Measurements from ENCODE around the gene NSD2. TPM values are rescaled to one million over a fixed set of nuclear protein-coding genes. Genes with fewer than 3 reads are reported as not detected.

Gene NSD2
- total RNA-seq, 1 experiment from 2014 or later: 77.4 TPM

GRCh38 chr4:1945124-1945895 lies 74.1 kb downstream of the NSD2 start:
- no peak for DNase-seq (ENCODE audit: low read depth)

DNA sequence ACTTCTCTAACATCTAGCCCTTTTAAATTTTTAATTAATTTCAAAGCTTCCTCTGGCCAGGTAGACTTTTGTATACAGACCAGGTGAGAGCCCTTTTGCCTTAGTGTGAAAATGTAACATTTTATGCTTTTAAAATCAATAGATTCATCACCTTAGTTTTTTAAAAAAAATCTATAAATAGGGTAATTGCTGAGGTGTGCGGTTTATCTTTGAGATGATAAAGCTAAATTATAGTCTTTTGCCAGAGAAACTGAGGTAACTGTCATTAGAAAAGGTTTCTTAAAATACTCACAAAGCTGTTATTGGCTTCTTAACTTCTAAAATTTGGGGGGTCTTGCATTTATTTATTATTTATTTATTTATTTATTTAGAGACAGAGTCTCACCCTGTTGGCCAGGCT lies 74.7 kb downstream of the NSD2 start:
- DNase-seq (ENCODE audit: low read depth): no peak

- no peak for DNase-seq (ENCODE audit: low read depth)
Observed at GRCh38 chr4:1948232-1948631, 77.0 kb downstream of the NSD2 start.

GRCh38 chr4:1948892-1949436 lies 77.8 kb downstream of the NSD2 start:
- no peak for DNase-seq (ENCODE audit: low read depth)

DNA sequence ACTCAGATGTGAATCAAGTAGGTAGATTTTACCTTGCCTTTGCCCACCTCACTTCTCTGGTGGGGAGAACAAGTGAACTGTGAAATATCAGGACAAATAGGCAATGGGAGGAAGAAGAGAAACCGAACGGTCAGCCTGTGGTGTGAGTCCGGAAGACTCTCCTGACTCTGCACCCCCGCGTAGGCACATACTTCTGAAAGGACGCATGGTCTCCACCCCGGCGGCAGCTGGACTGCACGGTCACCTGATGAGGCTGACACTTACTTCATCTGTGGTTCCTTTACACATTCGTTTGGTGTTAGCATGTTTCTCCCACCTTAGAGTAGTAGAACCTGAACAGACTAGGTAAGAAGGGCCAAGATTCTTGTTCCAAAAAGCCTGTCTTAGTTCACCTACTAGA lies 79.2 kb downstream of the NSD2 start:
- DNase-seq (ENCODE audit: low read depth): no peak

DNA sequence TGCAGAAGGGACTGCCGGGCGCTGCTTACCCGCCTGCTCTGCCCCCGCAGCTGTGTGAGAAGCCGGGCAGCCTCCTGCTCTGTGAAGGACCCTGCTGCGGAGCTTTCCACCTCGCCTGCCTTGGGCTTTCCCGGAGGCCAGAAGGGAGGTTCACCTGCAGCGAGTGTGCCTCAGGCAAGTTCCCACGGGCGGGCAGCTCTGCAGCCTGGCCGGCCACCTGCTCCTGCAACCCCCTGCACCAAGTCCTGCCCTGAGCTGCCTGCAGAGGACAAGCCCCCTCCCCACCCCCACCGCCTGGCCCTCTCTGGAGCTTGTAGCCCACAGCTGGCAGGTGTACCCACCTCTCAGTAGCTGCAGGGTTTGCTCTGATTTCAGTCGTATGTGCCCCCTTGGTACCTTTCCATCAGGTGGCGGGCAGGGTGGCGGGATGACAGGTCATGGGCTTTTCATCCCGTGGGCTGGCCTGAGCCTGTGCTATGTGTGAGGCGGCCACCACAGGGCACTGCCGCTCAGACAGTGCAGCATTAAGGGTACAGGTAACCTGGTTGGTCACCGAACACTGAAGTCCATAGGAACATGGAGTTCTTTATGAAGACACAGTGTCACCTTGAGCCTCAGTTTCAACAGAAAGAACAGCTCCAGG lies 81.0 kb downstream of the NSD2 start:
- DNase-seq (ENCODE audit: low read depth): no peak

DNA sequence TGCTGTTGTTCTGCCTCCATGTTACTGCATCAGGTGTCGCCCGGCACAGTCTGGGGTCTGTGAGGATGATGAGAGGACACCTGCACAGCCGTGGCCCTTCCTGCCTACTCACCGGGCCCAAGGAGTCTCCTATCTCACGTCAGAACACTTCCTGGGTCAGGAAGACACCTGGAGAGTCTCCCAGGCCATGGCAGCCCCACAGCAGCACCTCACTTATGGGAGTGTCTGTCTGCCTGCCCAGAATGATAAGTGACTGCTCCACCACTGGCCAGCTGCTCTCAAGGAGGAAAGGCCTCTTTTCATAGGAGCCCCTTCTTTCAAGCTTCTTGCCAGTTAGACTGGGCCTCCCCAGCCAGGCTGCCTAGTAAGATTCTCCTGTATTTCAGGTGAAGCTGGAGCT lies 81.5 kb downstream of the NSD2 start:
- DNase-seq (ENCODE audit: low read depth): no peak

DNA sequence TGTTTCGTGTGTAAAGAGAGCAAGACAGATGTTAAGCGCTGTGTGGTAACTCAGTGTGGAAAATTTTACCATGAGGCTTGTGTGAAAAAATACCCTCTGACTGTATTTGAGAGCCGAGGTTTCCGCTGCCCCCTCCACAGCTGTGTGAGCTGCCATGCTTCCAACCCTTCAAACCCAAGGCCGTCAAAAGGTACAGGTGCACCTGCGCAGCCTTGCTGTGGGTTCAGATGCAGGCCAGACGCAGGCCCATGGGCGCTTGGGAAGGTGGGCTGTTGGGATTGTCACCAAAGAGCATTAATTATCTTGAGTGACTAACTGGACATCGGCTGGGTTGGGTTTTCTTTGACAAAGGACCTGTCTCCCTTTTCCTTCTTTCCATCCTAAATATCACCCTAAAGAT lies 82.1 kb downstream of the NSD2 start:
- no peak for DNase-seq (ENCODE audit: low read depth)

- no peak for DNase-seq (ENCODE audit: low read depth)
Observed at GRCh38 chr4:1956631-1957030, 85.4 kb downstream of the NSD2 start.

DNA sequence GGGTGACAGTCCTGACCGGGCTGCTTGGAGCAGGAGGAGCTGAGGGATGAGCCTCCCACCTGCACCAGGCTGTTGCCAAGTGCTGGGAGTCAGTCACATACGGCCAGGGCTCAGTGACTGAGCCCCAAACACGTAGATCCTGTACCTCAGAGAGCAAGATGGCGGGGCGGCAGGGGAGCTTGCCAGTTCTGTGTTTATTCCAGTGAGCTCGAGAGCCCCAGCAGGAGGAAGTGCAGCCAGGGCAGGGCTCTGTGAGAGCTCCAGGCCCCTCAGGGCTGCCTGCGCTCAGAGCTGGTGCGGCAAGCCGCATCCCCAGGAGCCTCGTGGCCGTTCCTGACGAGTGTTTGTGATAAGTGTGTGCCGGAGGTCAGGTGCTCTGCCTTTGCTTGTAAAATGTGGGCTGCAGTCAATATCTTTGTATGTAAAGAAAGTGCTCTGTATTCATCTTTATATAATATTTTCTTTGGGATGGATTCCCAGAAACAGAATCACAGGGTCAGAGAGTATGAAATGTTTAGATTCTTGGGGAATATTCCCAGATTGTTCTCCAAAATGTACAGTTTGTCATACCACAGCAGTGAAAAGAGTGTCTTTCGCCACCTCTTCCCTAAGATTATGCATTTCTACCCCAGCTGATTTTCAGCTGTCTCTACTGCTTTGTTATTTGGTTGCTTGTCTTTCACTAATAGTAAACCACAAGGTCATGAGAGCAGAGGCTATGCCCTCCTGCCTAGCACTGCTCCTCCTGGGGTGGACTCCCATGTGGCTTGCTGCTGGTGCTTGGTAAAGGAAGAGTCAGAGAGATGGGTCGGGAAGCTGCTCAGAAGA lies 87.3 kb downstream of the NSD2 start:
- no peak for DNase-seq (ENCODE audit: low read depth)

DNA sequence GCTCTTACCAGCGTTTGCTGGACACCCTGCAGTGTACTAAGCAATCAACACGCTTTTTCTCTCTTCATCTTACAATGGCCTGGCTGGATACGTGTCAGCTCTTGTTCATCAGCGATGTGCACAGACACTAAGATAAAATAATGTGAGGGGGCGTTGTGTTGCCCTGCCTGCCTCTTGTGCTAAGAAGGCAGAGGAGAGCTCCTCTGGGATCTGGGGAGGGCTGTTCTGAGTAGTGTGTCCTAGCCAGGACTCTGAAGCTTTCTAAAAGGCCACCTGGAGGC lies 87.9 kb downstream of the NSD2 start:
- no peak for DNase-seq (ENCODE audit: low read depth)

GRCh38 chr4:1960170-1960825 lies 89.1 kb downstream of the NSD2 start:
- DNase-seq (ENCODE audit: low read depth): no peak

- DNase-seq (ENCODE audit: low read depth): no peak
Observed at GRCh38 chr4:1961038-1961437, 89.8 kb downstream of the NSD2 start.

DNA sequence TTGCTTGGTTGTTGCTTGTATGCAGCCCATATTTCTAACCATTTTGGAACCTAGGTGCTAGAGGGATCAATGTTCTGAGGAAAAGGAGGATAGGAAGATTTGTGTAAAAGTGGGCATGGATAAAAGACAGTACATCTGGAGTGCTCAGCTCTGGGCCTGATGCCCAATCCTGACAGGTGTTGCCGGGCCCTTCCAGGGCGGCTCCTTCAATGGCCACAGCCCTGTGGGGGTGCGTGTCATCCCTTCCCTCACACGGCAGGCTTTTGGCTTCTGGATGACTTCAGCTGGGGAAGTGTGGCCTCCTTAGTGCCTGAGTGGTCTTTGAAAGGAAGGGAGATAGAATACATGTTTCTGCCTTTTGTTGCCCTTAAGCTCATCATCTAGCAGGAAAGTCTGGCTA lies 90.4 kb downstream of the NSD2 start:
- peak; percentile 37 for DNase-seq (ENCODE audit: low read depth)

DNA sequence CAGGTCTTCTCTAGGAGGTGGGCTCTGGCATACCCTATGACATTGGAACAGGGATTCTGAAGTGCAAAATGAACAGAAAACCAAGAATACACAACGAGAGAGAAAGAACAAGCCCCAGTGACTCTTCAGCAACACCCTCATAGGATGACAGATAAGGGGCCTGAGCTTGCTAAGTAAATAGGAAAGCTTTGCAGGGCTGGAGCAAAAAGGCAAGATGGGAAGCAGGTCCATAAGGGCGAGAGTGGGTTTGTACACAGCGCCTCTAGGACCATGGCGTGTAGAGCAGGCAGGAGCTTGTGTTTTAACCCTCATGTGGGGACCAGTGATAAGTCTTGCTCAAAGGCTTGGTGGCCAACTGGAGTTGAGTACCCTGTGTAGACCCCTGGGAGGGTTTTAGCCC lies 91.8 kb downstream of the NSD2 start:
- DNase-seq (ENCODE audit: low read depth): no peak

GRCh38 chr4:1964443-1964842 lies 93.2 kb downstream of the NSD2 start:
- no peak for DNase-seq (ENCODE audit: low read depth)

GRCh38 chr4:1964971-1965370 lies 93.8 kb downstream of the NSD2 start:
- DNase-seq (ENCODE audit: low read depth): no peak

DNA sequence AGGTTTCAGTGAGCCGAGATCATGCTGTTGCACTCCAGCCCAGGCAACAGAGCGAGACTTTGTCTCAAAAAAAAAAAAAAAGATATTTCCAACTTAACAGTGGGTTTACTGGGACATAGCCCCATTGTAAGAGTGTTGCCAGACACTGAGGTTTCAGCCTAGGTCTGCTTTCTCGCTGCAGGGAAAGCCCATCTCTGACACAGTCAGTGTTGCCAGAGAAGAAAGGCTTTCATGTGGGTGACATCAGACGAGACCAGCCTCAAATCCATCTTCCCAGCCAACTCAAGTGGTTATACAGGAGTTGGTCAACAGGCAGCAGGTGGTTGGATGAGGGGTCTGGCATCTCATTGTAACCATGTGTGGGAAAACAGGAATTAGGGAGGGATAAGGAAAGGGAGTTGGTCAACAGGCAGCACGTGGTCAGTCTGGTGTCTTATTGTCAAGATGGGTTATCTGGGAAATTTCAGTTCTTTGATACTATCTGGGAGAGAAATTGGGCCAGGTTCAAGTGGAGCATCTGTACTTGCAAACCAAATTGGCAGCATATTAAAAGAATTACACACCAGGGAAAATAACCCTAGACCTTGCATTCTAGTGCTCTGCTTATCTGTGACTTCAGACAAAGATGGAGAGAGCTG lies 96.4 kb downstream of the NSD2 start:
- DNase-seq (ENCODE audit: low read depth): peak; percentile 44

- DNase-seq (ENCODE audit: low read depth): no peak
Observed at GRCh38 chr4:1968686-1969295, 97.6 kb downstream of the NSD2 start.

GRCh38 chr4:1969928-1970723 lies 98.9 kb downstream of the NSD2 start:
- DNase-seq (ENCODE audit: low read depth): no peak

All from LHCN-M2 (cell line).